GM23248 (cell line): Measurements from ENCODE around the gene CHIT1.

ENCODE experiments used
- EZH2 ChIP-seq: fragments of 200-600 bp; sonication (generic); IDR thresholded peaks from 2 replicates; pipeline ENCODE4 v1.6.1; 2018; ENCODE audit warnings: antibody characterized with exemption, mild to moderate bottlenecking; ENCODE audit not compliant: insufficient read depth, poor library complexity, severe bottlenecking
- EZH2phosphoT487 ChIP-seq: fragments of 200-600 bp; sonication (generic); IDR thresholded peaks from 2 replicates; pipeline ENCODE4 v1.6.1; 2018; ENCODE audit warnings: antibody characterized with exemption, moderate library complexity, mild to moderate bottlenecking, low read depth; ENCODE audit not compliant: insufficient read depth

DNA sequence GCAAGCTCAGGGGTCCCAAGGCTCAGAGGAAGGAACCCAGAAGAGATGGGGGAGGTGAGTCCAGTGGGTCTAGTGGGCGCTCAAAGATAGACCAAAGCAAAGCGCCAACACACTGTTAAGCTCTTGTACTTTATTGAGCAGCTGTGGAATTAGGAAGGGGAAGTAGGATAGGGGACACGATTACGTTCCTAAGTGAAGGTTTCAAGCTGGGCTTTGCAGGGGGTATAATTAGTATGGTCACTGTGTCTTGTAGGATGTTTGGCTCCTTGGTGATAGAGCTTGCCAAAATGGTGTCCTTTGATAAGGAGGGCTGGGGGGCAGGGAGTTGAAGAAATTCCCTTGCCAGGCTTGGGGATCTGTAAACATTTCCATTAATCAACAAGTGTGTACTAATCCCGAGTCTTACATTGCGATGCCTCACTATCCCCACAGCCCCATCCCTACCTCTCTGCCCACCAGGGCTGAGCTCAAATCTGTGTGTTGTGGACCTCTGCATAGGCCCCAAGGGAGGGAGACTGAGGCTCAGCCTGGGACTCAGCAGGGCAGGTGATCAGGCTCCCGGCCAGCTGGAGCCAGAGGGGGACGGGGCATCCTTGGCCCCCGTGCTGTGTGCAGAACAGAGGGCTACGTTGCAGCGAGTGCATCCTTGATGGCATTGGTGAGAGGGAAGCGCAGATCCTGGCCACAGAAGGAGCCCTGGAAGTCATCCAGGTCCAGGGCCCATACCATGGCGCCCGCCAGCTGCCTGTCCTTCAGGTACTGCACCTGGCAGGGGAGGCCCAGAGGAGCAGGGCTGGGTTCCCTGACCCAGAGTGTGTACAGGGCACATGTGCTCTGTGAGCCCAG, 50.4 kb downstream of the CHIT1 start:
- TF ChIP-seq EZH2: no peak
- TF ChIP-seq EZH2phosphoT487: no peak
